ENCODE measurements around the gene IL26. TPM values are rescaled to one million over a fixed set of nuclear protein-coding genes. Genes with fewer than 3 reads are reported as not detected.

Gene IL26
- polyA plus RNA-seq, 1 donor from 2014 or later: not detected

DNA sequence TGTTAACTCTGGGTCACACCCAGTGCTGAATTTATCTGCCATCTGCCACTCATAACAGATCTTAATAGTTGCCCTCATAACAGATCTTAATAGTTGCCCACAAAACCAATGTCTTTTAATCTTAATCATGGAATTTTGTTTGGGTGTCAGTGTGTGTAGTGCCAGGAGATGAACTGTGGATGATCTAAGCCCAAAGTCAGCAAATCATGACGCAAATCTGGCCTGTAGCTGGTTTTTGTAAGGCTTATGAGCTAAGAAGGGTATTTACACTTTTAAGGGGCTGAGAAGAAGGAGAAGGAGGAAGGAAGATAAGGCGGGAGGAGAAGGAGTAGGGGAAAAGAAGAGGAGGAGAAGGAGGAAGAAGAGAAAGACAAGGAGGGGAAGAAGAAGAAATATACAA is 10.0 kb upstream of the IL26 start:
- TF ChIP-seq, protein P1, sequence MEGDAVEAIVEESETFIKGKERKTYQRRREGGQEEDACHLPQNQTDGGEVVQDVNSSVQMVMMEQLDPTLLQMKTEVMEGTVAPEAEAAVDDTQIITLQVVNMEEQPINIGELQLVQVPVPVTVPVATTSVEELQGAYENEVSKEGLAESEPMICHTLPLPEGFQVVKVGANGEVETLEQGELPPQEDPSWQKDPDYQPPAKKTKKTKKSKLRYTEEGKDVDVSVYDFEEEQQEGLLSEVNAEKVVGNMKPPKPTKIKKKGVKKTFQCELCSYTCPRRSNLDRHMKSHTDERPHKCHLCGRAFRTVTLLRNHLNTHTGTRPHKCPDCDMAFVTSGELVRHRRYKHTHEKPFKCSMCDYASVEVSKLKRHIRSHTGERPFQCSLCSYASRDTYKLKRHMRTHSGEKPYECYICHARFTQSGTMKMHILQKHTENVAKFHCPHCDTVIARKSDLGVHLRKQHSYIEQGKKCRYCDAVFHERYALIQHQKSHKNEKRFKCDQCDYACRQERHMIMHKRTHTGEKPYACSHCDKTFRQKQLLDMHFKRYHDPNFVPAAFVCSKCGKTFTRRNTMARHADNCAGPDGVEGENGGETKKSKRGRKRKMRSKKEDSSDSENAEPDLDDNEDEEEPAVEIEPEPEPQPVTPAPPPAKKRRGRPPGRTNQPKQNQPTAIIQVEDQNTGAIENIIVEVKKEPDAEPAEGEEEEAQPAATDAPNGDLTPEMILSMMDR (IDR thresholded peaks at IDR 0.05; ENCODE audit: poor library complexity, severe bottlenecking): no peak
- TF ChIP-seq EP300 (conservative IDR thresholded peaks at IDR 0.05; ENCODE audit: poor library complexity, severe bottlenecking): no peak
- TF ChIP-seq, protein P2, sequence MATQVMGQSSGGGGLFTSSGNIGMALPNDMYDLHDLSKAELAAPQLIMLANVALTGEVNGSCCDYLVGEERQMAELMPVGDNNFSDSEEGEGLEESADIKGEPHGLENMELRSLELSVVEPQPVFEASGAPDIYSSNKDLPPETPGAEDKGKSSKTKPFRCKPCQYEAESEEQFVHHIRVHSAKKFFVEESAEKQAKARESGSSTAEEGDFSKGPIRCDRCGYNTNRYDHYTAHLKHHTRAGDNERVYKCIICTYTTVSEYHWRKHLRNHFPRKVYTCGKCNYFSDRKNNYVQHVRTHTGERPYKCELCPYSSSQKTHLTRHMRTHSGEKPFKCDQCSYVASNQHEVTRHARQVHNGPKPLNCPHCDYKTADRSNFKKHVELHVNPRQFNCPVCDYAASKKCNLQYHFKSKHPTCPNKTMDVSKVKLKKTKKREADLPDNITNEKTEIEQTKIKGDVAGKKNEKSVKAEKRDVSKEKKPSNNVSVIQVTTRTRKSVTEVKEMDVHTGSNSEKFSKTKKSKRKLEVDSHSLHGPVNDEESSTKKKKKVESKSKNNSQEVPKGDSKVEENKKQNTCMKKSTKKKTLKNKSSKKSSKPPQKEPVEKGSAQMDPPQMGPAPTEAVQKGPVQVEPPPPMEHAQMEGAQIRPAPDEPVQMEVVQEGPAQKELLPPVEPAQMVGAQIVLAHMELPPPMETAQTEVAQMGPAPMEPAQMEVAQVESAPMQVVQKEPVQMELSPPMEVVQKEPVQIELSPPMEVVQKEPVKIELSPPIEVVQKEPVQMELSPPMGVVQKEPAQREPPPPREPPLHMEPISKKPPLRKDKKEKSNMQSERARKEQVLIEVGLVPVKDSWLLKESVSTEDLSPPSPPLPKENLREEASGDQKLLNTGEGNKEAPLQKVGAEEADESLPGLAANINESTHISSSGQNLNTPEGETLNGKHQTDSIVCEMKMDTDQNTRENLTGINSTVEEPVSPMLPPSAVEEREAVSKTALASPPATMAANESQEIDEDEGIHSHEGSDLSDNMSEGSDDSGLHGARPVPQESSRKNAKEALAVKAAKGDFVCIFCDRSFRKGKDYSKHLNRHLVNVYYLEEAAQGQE (IDR thresholded peaks at IDR 0.05; ENCODE audit: borderline replicate concordance): no peak
- Histone ChIP-seq H3K9me3 (ENCODE audit: low read length) (no peaks in the 10 kb centered on the region), H4K20me1 (ENCODE audit: insufficient read depth) (no peaks in the 10 kb centered on the region), H3K27ac (ENCODE audit: low read length) (no peak overlapping the region), H3F3A (ENCODE audit: insufficient read depth, low read length, poor library complexity, severe bottlenecking) (no peaks in the 10 kb centered on the region), H3K27me3 (ENCODE audit: insufficient read depth, low read depth, low read length) (no peaks in the 10 kb centered on the region), H3K9ac (ENCODE audit: low read length) (no peak overlapping the region), H3K4me2 (ENCODE audit: low read length) (no peak overlapping the region), H2AFZ (ENCODE audit: low read depth, low read length) (no peak overlapping the region), H3K9me2 (ENCODE audit: insufficient read depth, low read length) (no peaks in the 10 kb centered on the region), H3K79me2 (replicated peaks; ENCODE audit: insufficient read depth, low read length) (no peaks in the 10 kb centered on the region), H3K4me3 (ENCODE audit: low read length) (no peak overlapping the region), H3K36me3 (ENCODE audit: insufficient read depth, low read length) (no peaks in the 10 kb centered on the region)

DNA sequence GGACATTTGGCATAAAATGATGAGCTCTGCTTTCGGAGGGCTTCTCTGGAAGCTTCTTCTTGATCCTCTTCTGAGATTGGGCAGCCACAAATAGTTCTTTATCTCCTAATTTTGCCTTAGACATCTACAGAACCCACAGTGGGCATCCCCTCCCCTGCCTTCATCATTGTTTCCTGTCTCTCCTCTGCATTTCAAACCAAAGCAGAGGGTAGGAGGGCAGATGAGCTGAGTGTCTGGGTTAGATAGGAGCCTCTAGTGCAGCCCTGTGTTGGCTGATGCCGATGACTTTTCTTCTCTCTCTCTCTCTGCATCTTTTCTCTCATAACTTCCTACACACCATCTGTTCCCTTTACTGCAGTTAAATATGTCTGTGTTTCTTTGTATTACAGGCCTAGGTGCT is 8.5 kb upstream of the IL26 start:
- H4K20me1 ChIP-seq (ENCODE audit: insufficient read depth): no peaks in the 10 kb centered on the region
- H3K9me2 ChIP-seq (ENCODE audit: insufficient read depth, low read length): no peaks in the 10 kb centered on the region
- H3K9ac ChIP-seq (ENCODE audit: low read length): no peak overlapping the region
- H3K27ac ChIP-seq (ENCODE audit: low read length): no peak overlapping the region
- no peak for TF ChIP-seq MXI1 (conservative IDR thresholded peaks at IDR 0.05; ENCODE audit: poor library complexity, severe bottlenecking)
- TF ChIP-seq, protein P2 (IDR thresholded peaks at IDR 0.05; ENCODE audit: borderline replicate concordance): no peak
- no peak for TF ChIP-seq EZH2 (IDR thresholded peaks at IDR 0.05; ENCODE audit: borderline replicate concordance, insufficient read depth, low read length, poor library complexity, severe bottlenecking)
- TF ChIP-seq EP300 (conservative IDR thresholded peaks at IDR 0.05; ENCODE audit: poor library complexity, severe bottlenecking): no peak
- TF ChIP-seq TAF1 (IDR thresholded peaks at IDR 0.05; ENCODE audit: low read depth): no peak
- TF ChIP-seq POLR2AphosphoS5 (IDR thresholded peaks at IDR 0.05): no peak
- TF ChIP-seq RAD21 (conservative IDR thresholded peaks at IDR 0.05): no peak
- no peak for TF ChIP-seq SMC3 (conservative IDR thresholded peaks at IDR 0.05; ENCODE audit: poor library complexity)
- TF ChIP-seq, protein P1 (IDR thresholded peaks at IDR 0.05; ENCODE audit: poor library complexity, severe bottlenecking): no peak
- no peak overlapping the region for H2AFZ ChIP-seq (ENCODE audit: low read depth, low read length)
- H3K9me3 ChIP-seq (ENCODE audit: low read length): no peaks in the 10 kb centered on the region
- H3K4me3 ChIP-seq (ENCODE audit: low read length): no peak overlapping the region
- H3K4me2 ChIP-seq (ENCODE audit: low read length): no peak overlapping the region
- no peaks in the 10 kb centered on the region for H3K27me3 ChIP-seq (ENCODE audit: insufficient read depth, low read depth, low read length)
- H3K79me2 ChIP-seq (replicated peaks; ENCODE audit: insufficient read depth, low read length): no peaks in the 10 kb centered on the region
- H3F3A ChIP-seq (ENCODE audit: insufficient read depth, low read length, poor library complexity, severe bottlenecking): no peaks in the 10 kb centered on the region
- H3K36me3 ChIP-seq (ENCODE audit: insufficient read depth, low read length): no peaks in the 10 kb centered on the region

All from neural cell (in vitro differentiated cells).